ENCODE data around the gene TUSC2.

The TUSC2 gene

GRCh38 chr3:50323614-50324199 lies 4.3 kb downstream of the TUSC2 start:
- no peak for DNase-seq
- no peak overlapping the region for H3K4me2 ChIP-seq (ENCODE audit: low read length)
- peak overlapping the region; percentile 3 for H3K9ac ChIP-seq (ENCODE audit: low read length)
- no peak overlapping the region for H3K4ac ChIP-seq (ENCODE audit: low read depth, low read length)
- H3K4me1 ChIP-seq (ENCODE audit: control insufficient read depth, low read depth, low read length), result peaks cover 14% of the 10 kb centered on the region
- no peak overlapping the region for H2AK5ac ChIP-seq (ENCODE audit: low read length)
- H3K79me1 ChIP-seq (ENCODE audit: low read length), result peaks cover 23% of the 10 kb centered on the region
- H3K27me3 ChIP-seq (ENCODE audit: insufficient read depth, low read length, poor library complexity), result no peaks in the 10 kb centered on the region
- H4K8ac ChIP-seq (ENCODE audit: low read depth, low read length), result no peak overlapping the region
- no peak overlapping the region for H3K18ac ChIP-seq (ENCODE audit: low read length)
- no peak overlapping the region for H2BK120ac ChIP-seq (ENCODE audit: low read depth, low read length)
- no peak overlapping the region for H2BK15ac ChIP-seq (replicated peaks; ENCODE audit: low read depth)
- no CpG with 5 or more reads among the region's 5 CpGs for WGBS (ENCODE audit: extremely low coverage, insufficient coverage, low lambda C conversion rate)
- no peak overlapping the region for H3K23ac ChIP-seq (ENCODE audit: low read length)
- H3K27ac ChIP-seq (ENCODE audit: low read depth, low read length), result no peak overlapping the region
- no peak overlapping the region for H4K5ac ChIP-seq (ENCODE audit: low read length)
- peaks cover 32% of the 10 kb centered on the region for H3K79me2 ChIP-seq (ENCODE audit: control insufficient read depth, insufficient read depth, low read length)
- no peak overlapping the region for H2BK5ac ChIP-seq (ENCODE audit: low read length)
- peak overlapping the region; percentile 96 for H3K56ac ChIP-seq (ENCODE audit: low read length)
- peaks cover 9% of the 10 kb centered on the region for H3K36me3 ChIP-seq (ENCODE audit: control insufficient read depth, insufficient read depth, low read length)
- H3K4me3 ChIP-seq (ENCODE audit: low read length), result no peak overlapping the region

GRCh38 chr3:50323092-50323600 lies 4.9 kb downstream of the TUSC2 start:
- Histone ChIP-seq H2AK5ac (ENCODE audit: low read length) (no peak overlapping the region), H3K56ac (ENCODE audit: low read length) (peak overlapping the region; percentile 96), H3K79me2 (ENCODE audit: control insufficient read depth, insufficient read depth, low read length) (peaks cover 36% of the 10 kb centered on the region), H3K4me1 (ENCODE audit: control insufficient read depth, low read depth, low read length) (peaks cover 14% of the 10 kb centered on the region), H3K9ac (ENCODE audit: low read length) (peak overlapping the region; percentile 97), H3K4ac (ENCODE audit: low read depth, low read length) (no peak overlapping the region), H3K23ac (ENCODE audit: low read length) (no peak overlapping the region), H3K4me2 (ENCODE audit: low read length) (no peak overlapping the region), H3K79me1 (ENCODE audit: low read length) (peaks cover 26% of the 10 kb centered on the region), H2BK15ac (replicated peaks; ENCODE audit: low read depth) (no peak overlapping the region), H3K4me3 (ENCODE audit: low read length) (no peak overlapping the region), H3K27ac (ENCODE audit: low read depth, low read length) (no peak overlapping the region), H4K8ac (ENCODE audit: low read depth, low read length) (no peak overlapping the region), H3K36me3 (ENCODE audit: control insufficient read depth, insufficient read depth, low read length) (peaks cover 11% of the 10 kb centered on the region), H3K27me3 (ENCODE audit: insufficient read depth, low read length, poor library complexity) (no peaks in the 10 kb centered on the region), H4K5ac (ENCODE audit: low read length) (no peak overlapping the region), H3K18ac (ENCODE audit: low read length) (no peak overlapping the region), H2BK120ac (ENCODE audit: low read depth, low read length) (no peak overlapping the region), H2BK5ac (ENCODE audit: low read length) (peak overlapping the region; percentile 35)
- no peak for DNase-seq
- whole genome bisulfite sequencing (ENCODE audit: extremely low coverage, insufficient coverage, low lambda C conversion rate), result no CpG with 5 or more reads among the region's 4 CpGs

- peak within 1 kb of the TSS; percentile 94 for H3K4me2 ChIP-seq (ENCODE audit: low read length)
- peak within 1 kb of the TSS; percentile 55 for H2BK120ac ChIP-seq (ENCODE audit: low read depth, low read length)
- H3K9ac ChIP-seq (ENCODE audit: low read length), result peak within 1 kb of the TSS; percentile 97
- peak within 1 kb of the TSS; percentile 73 for H4K5ac ChIP-seq (ENCODE audit: low read length)
- peak within 1 kb of the TSS; percentile 76 for H3K27ac ChIP-seq (ENCODE audit: low read depth, low read length)
- H3K4ac ChIP-seq (ENCODE audit: low read depth, low read length), result peak within 1 kb of the TSS; percentile 70
- H2BK15ac ChIP-seq (replicated peaks; ENCODE audit: low read depth), result no peak within 1 kb of the TSS
- peaks cover 27% of the 10 kb centered on the region for H3K79me1 ChIP-seq (ENCODE audit: low read length)
- DNase-seq, result peak; percentile 61
- peak within 1 kb of the TSS; percentile 96 for H3K56ac ChIP-seq (ENCODE audit: low read length)
- H4K8ac ChIP-seq (ENCODE audit: low read depth, low read length), result no peak within 1 kb of the TSS
- peaks cover 14% of the 10 kb centered on the region for H3K4me1 ChIP-seq (ENCODE audit: control insufficient read depth, low read depth, low read length)
- H3K36me3 ChIP-seq (ENCODE audit: control insufficient read depth, insufficient read depth, low read length), result peaks cover 13% of the 10 kb centered on the region
- peak within 1 kb of the TSS; percentile 92 for H2AK5ac ChIP-seq (ENCODE audit: low read length)
- peaks cover 34% of the 10 kb centered on the region for H3K79me2 ChIP-seq (ENCODE audit: control insufficient read depth, insufficient read depth, low read length)
- peak within 1 kb of the TSS; percentile 53 for H3K23ac ChIP-seq (ENCODE audit: low read length)
- peak within 1 kb of the TSS; percentile 83 for H2BK5ac ChIP-seq (ENCODE audit: low read length)
- H3K18ac ChIP-seq (ENCODE audit: low read length), result peak within 1 kb of the TSS; percentile 86
- no peaks in the 10 kb centered on the region for H3K27me3 ChIP-seq (ENCODE audit: insufficient read depth, low read length, poor library complexity)
- WGBS (ENCODE audit: extremely low coverage, insufficient coverage, low lambda C conversion rate), result no CpG with 5 or more reads among the region's 31 CpGs
- H3K4me3 ChIP-seq (ENCODE audit: low read length), result peak within 1 kb of the TSS; percentile 65
These were observed 5.5 kb downstream of the TUSC2 start, which contains the start of gene HYAL2 for GRCh38 chr3:50322386-50323091. Gene HYAL2, minus strand, starts transcription at chr3:50322745. Its CDS starts 2,256 bp downstream, at chr3:50320489.

GRCh38 chr3:50322115-50322385 lies 6.0 kb downstream of the TUSC2 start:
- Histone ChIP-seq H3K79me1 (ENCODE audit: low read length) (peaks cover 27% of the 10 kb centered on the region), H2AK5ac (ENCODE audit: low read length) (peak overlapping the region; percentile 92), H3K27ac (ENCODE audit: low read depth, low read length) (peak overlapping the region; percentile 76), H3K56ac (ENCODE audit: low read length) (peak overlapping the region; percentile 96), H3K18ac (ENCODE audit: low read length) (peak overlapping the region; percentile 86), H4K8ac (ENCODE audit: low read depth, low read length) (no peak overlapping the region), H3K36me3 (ENCODE audit: control insufficient read depth, insufficient read depth, low read length) (peaks cover 13% of the 10 kb centered on the region), H3K79me2 (ENCODE audit: control insufficient read depth, insufficient read depth, low read length) (peaks cover 29% of the 10 kb centered on the region), H3K27me3 (ENCODE audit: insufficient read depth, low read length, poor library complexity) (no peaks in the 10 kb centered on the region), H3K4me3 (ENCODE audit: low read length) (peak overlapping the region; percentile 65), H2BK120ac (ENCODE audit: low read depth, low read length) (peak overlapping the region; percentile 55), H3K23ac (ENCODE audit: low read length) (peak overlapping the region; percentile 53), H3K9ac (ENCODE audit: low read length) (peak overlapping the region; percentile 97), H2BK15ac (replicated peaks; ENCODE audit: low read depth) (no peak overlapping the region), H3K4me1 (ENCODE audit: control insufficient read depth, low read depth, low read length) (peaks cover 14% of the 10 kb centered on the region), H4K5ac (ENCODE audit: low read length) (peak overlapping the region; percentile 73), H3K4ac (ENCODE audit: low read depth, low read length) (peak overlapping the region; percentile 70), H3K4me2 (ENCODE audit: low read length) (peak overlapping the region; percentile 94), H2BK5ac (ENCODE audit: low read length) (peak overlapping the region; percentile 83)
- DNase-seq, result no peak
- no CpG with 5 or more reads among the region's 14 CpGs for WGBS (ENCODE audit: extremely low coverage, insufficient coverage, low lambda C conversion rate)

- H3K56ac ChIP-seq (ENCODE audit: low read length), result peak overlapping the region; percentile 96
These were observed 6.5 kb downstream of the TUSC2 start for GRCh38 chr3:50321336-50322114.

More at GRCh38 chr3:50321336-50322114, 6.5 kb downstream of the TUSC2 start:
- Histone ChIP-seq H3K79me2 (ENCODE audit: control insufficient read depth, insufficient read depth, low read length) (peaks cover 27% of the 10 kb centered on the region), H3K79me1 (ENCODE audit: low read length) (peaks cover 27% of the 10 kb centered on the region), H2BK5ac (ENCODE audit: low read length) (peak overlapping the region; percentile 96), H3K4me2 (ENCODE audit: low read length) (peak overlapping the region; percentile 94), H3K4me3 (ENCODE audit: low read length) (peak overlapping the region; percentile 94), H4K5ac (ENCODE audit: low read length) (no peak overlapping the region), H3K27me3 (ENCODE audit: insufficient read depth, low read length, poor library complexity) (no peaks in the 10 kb centered on the region), H3K4ac (ENCODE audit: low read depth, low read length) (peak overlapping the region; percentile 70), H3K9ac (ENCODE audit: low read length) (peak overlapping the region; percentile 97), H4K8ac (ENCODE audit: low read depth, low read length) (no peak overlapping the region), H3K27ac (ENCODE audit: low read depth, low read length) (peak overlapping the region; percentile 76), H3K18ac (ENCODE audit: low read length) (peak overlapping the region; percentile 86), H2BK120ac (ENCODE audit: low read depth, low read length) (no peak overlapping the region), H3K4me1 (ENCODE audit: control insufficient read depth, low read depth, low read length) (peaks cover 14% of the 10 kb centered on the region), H3K36me3 (ENCODE audit: control insufficient read depth, insufficient read depth, low read length) (peaks cover 13% of the 10 kb centered on the region), H2AK5ac (ENCODE audit: low read length) (no peak overlapping the region), H2BK15ac (replicated peaks; ENCODE audit: low read depth) (no peak overlapping the region), H3K23ac (ENCODE audit: low read length) (peak overlapping the region; percentile 33)
- WGBS (ENCODE audit: extremely low coverage, insufficient coverage, low lambda C conversion rate), result no CpG with 5 or more reads among the region's 59 CpGs
- DNase-seq, result peak; percentile 97
